ENCODE measurements around the gene ADM2. TPM values are rescaled to one million over a fixed set of nuclear protein-coding genes. Genes with fewer than 3 reads are reported as not detected.

Gene ADM2
- total RNA-seq, 3 donors from 2014 or later (not counting 1 experiment from before 2014, with no cell fraction given) = 0.26 to 2.5 (median 1.5) TPM

- peaks cover 8% of the 10 kb centered on the region for H3K27me3 ChIP-seq (ENCODE audit: control insufficient read depth, insufficient read depth, low read length)
- H3K27ac ChIP-seq (ENCODE audit: low read length) = no peak overlapping the region
- no peak overlapping the region for H3K4me3 ChIP-seq (ENCODE audit: low read length)
- H3K36me3 ChIP-seq (ENCODE audit: control insufficient read depth, insufficient read depth, low read length) = no peaks in the 10 kb centered on the region
- no peak for DNase-seq
- Mint-ChIP-seq H3K4me3 (no peak overlapping the region), H3K27me3 (ENCODE audit: low read depth in 2 of 2) (peaks cover 8 to 9% of the 10 kb centered on the region in 2 donors), H3K4me1 (peaks cover 0 to 5% of the 10 kb centered on the region in 2 donors), H3K27ac (no peak overlapping the region), H3K9me3 (no peaks in the 10 kb centered on the region), H3K36me3 (no peaks in the 10 kb centered on the region)
- no peak for TF ChIP-seq CTCF (IDR thresholded peaks at IDR 0.05)
- ATAC-seq = no peak
- H3K4me1 ChIP-seq (ENCODE audit: control insufficient read depth, insufficient read depth, low read length) = peaks cover 11% of the 10 kb centered on the region
- intact Hi-C loops (cut with micrococcal nuclease) = no loop called here
- 90% methylated on average over 23 of the region's 23 CpGs for WGBS (ENCODE audit: insufficient coverage)
- H3K9me3 ChIP-seq (ENCODE audit: control insufficient read depth, insufficient read depth, low read length) = no peaks in the 10 kb centered on the region
Observed at GRCh38 chr22:50487290-50488005, 6.1 kb downstream of the ADM2 start.

GRCh38 chr22:50488006-50488677 is 6.8 kb downstream of the ADM2 start:
- H3K36me3 Mint-ChIP-seq = no peaks in the 10 kb centered on the region
- no peaks in the 10 kb centered on the region for H3K9me3 Mint-ChIP-seq
- no peak for TF ChIP-seq CTCF (IDR thresholded peaks at IDR 0.05)
- no peak overlapping the region for H3K27ac ChIP-seq (ENCODE audit: low read length)
- no peaks in the 10 kb centered on the region for H3K9me3 ChIP-seq (ENCODE audit: control insufficient read depth, insufficient read depth, low read length)
- DNase-seq (no peak), ATAC-seq (no peak)
- intact Hi-C loops (cut with micrococcal nuclease) = no loop called here
- H3K4me3 ChIP-seq (ENCODE audit: low read length) = no peak overlapping the region
- H3K36me3 ChIP-seq (ENCODE audit: control insufficient read depth, insufficient read depth, low read length) = no peaks in the 10 kb centered on the region
- H3K27ac Mint-ChIP-seq = no peak overlapping the region
- peaks cover 8 to 9% of the 10 kb centered on the region in 2 donors for H3K27me3 Mint-ChIP-seq (ENCODE audit: low read depth in 2 of 2)
- H3K27me3 ChIP-seq (ENCODE audit: control insufficient read depth, insufficient read depth, low read length) = peaks cover 4% of the 10 kb centered on the region
- 86% methylated on average over 17 of the region's 18 CpGs for WGBS (ENCODE audit: insufficient coverage)
- H3K4me3 Mint-ChIP-seq = no peak overlapping the region
- H3K4me1 Mint-ChIP-seq = peaks cover 0 to 5% of the 10 kb centered on the region in 2 donors
- peaks cover 9% of the 10 kb centered on the region for H3K4me1 ChIP-seq (ENCODE audit: control insufficient read depth, insufficient read depth, low read length)

GRCh38 chr22:50488886-50489285 is 7.5 kb downstream of the ADM2 start:
- Mint-ChIP-seq H3K4me3 (no peak overlapping the region), H3K9me3 (no peaks in the 10 kb centered on the region), H3K27ac (no peak overlapping the region), H3K27me3 (ENCODE audit: low read depth in 2 of 2) (peaks cover 8 to 9% of the 10 kb centered on the region in 2 donors), H3K36me3 (no peaks in the 10 kb centered on the region), H3K4me1 (peaks cover 0 to 5% of the 10 kb centered on the region in 2 donors)
- Histone ChIP-seq H3K27ac (ENCODE audit: low read length) (no peak overlapping the region), H3K36me3 (ENCODE audit: control insufficient read depth, insufficient read depth, low read length) (no peaks in the 10 kb centered on the region), H3K27me3 (ENCODE audit: control insufficient read depth, insufficient read depth, low read length) (no peaks in the 10 kb centered on the region), H3K4me3 (ENCODE audit: low read length) (no peak overlapping the region), H3K4me1 (ENCODE audit: control insufficient read depth, insufficient read depth, low read length) (peaks cover 7% of the 10 kb centered on the region), H3K9me3 (ENCODE audit: control insufficient read depth, insufficient read depth, low read length) (no peaks in the 10 kb centered on the region)
- DNase-seq (no peak), ATAC-seq (no peak)
- 92% methylated on average over 19 of the region's 19 CpGs for WGBS (ENCODE audit: insufficient coverage)
- TF ChIP-seq CTCF (IDR thresholded peaks at IDR 0.05) = no peak
- intact Hi-C loops (cut with micrococcal nuclease) = no loop called here
